Measurements from ENCODE around the gene SAP30L.
A peak's percentile ranks its signal among the peaks of the same experiment; 100 is the strongest.

Gene SAP30L, protein sequence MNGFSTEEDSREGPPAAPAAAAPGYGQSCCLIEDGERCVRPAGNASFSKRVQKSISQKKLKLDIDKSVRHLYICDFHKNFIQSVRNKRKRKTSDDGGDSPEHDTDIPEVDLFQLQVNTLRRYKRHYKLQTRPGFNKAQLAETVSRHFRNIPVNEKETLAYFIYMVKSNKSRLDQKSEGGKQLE

DNA sequence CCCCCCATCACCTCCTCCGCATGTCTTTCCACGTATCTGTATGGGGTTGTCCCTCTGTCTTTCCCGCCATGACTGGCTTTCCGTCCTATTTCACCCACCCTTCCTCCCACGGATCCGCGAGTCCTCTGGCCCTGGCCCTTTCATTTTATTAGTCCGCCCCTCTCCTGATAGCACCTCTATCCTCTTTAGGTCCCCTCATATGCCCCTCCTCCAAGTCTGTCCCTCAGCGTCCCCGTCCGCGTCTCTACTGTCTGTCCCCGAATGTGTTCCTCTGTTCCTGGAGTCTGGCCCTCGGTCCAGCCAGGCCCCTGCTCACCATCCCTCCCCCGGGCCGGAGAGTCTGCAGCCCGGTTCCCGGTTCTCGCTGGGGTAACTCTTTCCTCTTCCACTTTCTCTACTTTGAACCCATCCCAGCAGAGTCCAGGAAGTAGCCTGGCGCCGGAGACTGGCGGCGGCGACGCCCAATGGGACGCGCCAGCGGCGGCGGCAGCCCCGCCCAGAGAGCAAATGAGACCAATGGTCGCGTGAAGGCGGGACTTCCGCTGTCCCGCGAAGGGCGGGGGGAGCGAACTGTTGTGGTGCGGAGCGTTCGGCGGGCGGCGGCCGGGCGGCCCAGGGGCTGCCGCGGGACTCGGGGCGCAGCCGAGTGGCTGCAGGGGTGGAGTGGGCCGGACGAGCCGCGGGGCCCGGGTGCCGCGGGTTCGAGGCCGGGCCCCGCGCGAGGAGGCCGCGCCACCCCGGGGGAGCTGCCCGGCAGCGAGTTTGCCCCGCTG is at the start of gene SAP30L:
Gene SAP30L (plus strand): TSS at position 576 of the 773 bp plus-strand sequence. CDS start 608 bp downstream, outside the sequence.
- peak; percentile 79 for DNase-seq

DNA sequence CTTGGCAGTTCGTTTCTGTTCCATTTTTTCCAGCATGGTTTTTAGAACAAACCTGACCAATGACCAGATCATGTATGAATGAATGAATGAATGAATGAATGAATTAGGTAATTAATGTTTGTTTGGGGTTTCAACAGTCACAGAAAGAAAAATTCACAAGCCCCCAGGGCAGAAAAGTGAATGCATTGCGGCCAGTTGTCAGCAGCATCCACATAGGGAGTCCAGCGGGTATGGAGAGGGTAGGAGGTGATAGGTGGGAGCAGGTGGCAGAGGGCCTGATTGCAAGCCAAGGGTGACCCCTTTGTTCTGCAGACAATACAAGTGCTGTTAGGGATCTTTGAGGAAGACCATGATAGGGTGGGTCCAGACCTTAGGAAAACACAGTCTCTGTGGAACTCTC is 49.7 kb upstream of the SAP30L start:
- no peak for DNase-seq

DNA sequence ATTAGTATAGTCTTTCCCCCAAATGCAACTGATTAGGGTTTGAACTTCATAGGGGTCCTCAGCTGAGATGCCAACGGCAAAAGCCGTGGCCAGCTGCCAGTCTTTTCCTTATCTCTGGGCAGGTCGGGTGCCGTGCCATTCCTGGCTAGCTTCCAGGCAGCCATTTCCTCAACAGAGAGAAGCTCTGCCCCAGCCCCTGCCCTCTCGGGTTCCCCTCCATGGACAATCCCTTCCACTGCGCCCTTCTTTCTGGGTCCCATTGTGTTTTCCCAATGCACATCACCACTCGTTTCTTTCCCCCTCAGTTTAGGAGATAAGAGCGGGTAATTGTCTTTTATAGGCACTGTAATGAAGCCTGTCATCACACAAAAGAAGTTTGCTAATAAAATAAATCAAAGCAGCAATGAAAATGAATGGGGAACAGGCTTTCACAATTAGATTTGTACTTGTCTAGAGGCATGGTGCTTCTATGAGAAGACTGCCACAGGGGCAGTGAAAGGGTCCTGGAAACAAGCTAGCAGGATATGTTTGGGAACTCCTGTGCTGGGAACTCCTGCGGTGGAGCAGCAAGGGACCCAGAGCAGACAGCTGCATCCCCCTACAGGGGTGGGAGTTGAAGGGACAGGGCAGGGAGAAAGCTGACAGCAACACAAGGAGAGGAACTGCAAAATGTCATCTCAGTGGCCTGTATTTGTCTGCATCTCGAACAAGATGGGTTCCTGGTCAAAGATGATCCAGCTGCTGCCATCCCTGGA is 48.0 kb upstream of the SAP30L start:
- DNase-seq = no peak

DNA sequence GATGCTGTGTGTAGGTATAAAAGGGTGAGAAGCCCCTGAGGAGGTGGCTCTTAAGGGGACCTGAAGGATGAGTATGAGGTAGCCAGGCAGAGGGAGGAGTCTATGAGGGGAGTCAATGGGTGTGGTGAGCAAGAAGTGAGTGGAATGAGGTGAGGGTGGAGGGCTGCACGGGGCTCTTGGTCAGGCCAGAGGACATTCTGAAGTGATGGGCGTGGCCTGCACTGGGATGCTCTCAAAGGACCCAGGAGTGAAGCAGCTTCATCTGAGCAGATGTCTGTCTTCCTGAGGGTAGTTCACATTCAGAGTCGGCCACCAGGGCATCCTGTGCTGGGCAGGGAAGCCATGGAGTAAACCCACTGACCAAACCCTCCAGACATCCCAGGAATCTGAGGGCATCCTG is 45.1 kb upstream of the SAP30L start:
- DNase-seq = no peak

DNA sequence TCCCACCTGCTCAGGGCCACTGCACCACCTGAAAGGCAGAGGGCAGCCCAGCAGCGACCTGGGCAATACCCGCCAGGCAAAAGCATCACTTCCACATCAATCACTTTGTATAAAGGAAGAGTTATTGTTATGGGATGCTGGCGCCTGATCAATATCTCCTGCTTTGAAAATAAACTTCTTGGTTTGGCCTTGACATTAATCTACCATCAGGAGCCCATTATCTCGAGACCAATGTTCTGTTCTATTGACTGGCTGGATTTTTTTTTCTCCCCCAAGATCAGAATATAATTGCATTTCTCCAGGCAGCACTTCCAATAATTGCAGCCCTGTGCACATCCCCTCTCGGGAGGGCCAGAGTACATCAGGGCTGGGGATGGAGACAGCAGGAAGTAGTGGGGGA is 44.4 kb upstream of the SAP30L start:
- DNase-seq = no peak

DNA sequence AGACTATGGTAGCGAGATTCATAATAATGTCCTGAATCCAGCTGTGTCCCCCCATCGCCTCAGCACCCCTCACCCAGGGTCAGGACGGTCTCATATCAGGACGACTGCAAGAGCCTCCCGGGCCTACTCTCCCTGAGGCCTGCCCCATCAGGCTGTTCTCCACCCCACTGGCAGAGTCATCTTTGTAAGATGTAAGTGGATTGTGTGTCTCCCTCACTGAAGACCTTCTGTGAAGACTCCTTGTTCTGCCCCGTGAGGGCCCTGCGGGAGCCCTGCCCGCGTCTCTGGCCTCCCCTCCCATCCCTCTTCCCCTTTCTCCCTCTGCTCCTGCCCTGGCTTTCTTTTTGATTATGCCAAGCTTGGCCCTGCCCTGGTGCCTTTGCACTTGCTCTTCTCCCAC is 43.9 kb upstream of the SAP30L start:
- no peak for DNase-seq

DNA sequence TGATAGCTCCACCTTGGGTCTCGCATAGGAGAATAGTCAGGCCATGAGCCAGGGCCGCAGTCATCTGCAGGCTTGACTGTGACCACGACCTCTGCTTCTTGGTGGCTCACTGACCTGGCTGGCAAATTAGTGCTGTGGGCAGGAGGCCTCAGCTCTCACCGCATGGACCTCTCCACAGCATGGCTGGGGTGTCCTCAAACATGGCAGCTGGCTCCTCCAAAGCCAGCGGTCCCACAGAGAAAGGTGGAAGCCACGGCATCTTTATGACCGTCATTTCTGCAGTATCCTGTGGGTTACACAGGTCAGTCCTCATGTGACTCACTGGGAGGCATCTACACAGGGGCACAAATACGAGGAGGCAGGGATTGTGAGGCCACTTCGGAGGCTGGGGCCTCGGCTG is 43.2 kb upstream of the SAP30L start:
- DNase-seq = no peak

DNA sequence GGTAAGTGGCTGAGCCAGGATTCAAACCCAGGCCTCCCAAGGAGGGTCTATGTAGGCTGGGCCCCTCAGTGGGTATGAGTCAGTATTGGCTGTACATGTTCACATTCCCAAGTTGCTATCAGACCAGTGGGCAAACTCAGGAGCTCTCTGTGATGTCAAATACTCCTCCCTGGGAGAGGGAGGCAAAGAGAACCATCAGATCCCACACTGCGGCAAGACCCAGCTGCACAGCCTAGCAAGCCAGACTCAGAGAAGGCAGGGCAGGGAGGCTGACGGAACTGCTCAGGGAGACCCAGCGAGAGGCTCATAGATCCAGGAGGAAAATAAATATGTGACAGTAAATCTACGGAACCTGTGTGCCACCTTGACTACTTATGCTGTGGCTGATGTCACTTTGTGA is 42.6 kb upstream of the SAP30L start:
- DNase-seq = no peak

DNA sequence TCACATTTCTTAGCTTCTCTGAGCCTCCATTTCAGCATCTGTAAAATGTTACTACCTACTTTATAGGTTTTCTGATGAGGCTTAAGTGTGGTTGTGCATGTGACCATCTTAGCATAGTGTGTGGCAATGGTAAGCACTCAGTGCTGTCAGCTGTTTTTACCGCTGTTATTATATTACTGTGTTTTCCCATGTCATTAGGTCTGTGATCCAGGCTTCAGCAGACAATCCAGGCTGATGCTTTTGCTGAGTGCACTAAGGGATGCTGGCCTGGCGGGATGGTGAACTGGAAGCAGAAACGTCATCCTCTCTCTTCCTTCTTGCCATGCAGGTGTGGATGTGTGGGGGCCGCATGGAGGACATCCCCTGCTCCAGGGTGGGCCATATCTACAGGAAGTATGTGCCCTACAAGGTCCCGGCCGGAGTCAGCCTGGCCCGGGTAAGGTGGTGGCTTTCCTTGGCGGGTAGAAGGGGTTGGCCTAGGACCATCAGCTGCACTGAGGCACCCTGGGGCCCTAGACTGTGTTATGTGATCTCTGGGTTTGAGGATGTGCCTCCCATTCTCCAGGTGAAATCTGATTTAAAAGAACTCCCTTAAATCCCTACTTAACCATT is 41.9 kb upstream of the SAP30L start:
- DNase-seq = no peak

DNA sequence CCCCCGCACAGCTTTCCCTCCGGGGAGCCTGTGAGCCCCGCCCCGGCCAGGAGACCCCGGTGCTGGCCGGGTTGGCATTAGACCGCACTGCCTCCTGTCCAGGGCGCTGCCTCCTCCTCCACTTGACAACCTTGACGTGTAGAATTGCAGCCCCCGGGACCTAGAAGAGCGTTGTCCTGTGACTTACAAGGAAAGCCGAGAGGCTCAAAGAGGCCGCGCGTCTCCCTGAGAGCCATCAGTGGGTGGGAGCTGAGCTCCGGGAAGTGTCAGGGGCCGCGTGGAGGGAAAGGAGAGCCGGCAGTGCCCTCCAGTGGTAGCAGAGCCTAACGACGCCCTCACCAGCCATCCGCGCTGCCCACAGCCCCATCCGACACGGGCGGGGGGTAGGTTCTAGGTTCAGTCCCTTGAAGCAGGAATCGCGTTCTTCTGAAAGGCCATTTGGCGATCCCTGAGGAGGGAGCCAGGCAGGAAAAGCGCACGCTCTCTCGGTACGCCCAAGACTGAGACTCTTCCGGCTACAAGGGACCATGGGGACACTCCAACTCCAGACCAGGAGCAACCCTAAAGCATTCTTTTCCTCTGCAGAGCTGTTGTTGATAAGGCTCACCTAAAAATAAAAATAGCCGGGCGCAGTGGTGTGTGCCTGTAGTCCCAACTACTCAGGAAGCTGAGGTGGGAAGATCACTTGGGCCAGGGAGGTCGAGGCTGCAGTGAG is 40.6 kb upstream of the SAP30L start:
- peak; percentile 1 for DNase-seq

DNA sequence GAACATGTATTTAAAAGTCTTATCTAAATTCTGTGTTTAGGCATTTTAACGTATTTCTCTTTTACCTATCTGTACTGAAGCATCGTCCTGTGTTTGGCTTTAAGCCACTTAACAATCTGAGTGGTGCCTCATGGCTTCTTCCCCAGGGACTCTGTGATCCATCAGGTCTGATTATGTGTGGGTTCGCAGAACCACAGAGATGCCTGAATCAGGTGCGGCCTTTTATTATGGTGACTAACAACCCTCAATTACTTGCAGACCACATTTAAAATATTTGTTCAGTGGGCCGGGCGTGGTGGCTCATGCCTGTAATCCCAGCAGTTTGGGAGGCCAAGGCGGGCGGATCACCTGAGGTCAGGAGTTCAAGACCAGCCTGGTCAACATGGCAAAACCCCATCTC is 39.6 kb upstream of the SAP30L start:
- DNase-seq = no peak

DNA sequence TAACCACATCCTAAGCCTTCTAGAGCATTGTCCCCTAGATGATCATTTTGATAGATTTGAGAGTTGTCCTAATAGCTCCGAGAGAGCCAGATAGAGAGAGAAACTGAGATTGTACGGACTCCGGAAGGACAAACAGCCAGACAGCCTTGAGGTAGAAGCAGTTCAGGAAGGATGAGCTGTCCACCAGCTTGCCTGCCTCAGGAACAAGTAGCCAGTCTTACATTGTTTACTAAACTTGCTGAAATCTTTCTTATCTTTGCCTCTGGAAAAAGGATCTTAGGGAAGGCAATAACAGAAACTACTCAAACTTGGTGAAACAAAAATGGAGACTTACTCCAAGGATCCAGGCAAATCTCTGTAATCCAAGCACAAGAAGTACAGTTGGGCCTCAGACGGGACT is 39.0 kb upstream of the SAP30L start:
- no peak for DNase-seq

DNA sequence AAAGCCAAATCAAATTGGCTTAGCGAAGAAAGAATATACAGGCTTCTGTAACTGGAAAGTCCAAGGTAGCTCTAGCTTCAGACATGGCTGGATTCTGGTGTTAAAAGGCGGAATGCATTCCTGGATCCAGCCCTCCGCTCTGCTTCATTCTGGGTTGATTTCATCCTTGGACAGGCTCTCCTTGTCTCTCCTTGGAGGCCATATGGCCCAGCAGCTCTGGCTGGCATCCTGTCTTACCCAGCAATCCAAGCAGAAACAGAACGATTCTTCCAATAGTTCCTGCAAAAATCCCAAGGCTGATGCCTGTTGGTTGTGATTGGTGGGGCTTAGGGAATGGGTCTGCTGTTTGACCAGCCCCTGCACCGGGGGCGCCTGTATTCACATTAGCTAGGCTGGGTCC is 37.0 kb upstream of the SAP30L start:
- DNase-seq = no peak

DNA sequence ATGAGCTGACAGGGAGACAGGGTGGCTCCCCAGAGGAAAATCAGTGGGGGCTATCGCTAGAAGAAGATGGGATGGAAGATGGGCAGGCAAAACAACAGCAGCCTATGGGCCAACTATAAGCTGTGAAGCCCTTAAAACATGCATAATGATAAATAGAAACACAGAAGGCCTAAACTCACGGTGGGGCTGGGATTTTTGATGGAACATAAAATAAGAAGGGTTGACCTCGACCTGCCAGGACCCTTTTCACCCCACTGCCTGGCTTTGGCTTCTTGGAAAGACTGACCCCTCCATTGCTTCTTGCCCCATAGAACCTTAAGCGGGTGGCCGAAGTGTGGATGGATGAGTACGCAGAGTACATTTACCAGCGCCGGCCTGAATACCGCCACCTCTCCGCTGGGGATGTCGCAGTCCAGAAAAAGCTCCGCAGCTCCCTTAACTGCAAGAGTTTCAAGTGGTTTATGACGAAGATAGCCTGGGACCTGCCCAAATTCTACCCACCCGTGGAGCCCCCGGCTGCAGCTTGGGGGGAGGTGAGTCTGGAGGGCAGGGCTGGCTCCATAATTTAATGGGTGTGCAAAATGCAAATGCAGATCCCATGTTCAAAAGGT is 36.5 kb upstream of the SAP30L start:
- no peak for DNase-seq

DNA sequence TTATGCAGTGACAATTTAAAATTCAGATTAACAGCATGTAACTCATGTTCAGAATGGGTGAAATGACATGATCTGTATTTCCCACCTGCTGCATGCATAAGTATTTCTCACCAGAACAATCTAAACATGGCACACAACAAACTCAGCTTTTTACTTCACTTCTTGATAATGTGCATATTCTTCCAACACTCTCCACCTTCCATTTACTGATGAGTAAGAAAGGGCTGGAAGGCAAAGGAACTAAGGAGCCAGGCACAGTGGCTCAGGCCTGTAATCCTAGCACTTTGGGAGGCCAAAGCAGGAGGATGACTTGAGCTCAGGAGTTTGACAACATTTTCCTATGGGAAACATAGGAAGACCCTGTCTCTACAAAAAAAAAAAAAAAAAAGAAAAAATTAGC is 35.8 kb upstream of the SAP30L start:
- no peak for DNase-seq

DNA sequence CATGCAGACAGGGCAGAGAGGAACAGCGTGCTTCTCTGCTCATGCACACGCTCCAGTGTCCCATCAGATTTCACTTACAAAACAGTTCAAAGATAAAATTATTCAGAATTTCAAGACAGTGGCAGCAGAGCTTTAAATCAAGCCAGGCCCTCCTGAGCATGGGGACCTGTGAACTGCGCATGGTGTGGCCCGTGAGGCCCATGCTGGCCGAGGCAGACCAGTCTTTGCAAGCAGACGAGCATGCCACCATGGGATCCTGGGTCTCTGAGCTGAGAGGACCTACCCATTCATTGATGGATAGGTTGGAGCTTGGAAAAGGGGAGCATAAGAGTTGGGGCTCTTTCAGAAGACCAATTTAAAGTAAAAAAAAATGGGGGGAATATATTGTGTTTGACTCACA is 35.0 kb upstream of the SAP30L start:
- DNase-seq = no peak

DNA sequence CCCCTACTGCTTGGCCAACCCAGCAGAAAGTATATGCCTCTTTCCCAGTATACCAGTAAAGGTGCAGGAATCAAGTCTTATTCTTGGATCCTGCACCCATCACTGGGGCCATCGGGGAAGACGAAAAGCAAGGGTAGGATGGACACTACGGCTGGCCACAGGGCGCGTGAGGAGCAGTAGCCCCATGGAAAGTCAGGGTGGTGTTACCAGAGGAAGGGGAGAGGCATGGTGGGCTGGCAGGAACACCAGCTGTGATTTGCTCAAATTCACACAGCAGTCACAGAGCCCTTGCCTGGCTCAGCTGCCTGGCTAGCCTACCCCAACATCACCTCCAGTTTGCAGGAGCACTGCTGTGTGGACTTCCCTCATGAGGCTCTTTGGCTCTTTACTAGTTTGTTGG is 34.5 kb upstream of the SAP30L start:
- DNase-seq = no peak

DNA sequence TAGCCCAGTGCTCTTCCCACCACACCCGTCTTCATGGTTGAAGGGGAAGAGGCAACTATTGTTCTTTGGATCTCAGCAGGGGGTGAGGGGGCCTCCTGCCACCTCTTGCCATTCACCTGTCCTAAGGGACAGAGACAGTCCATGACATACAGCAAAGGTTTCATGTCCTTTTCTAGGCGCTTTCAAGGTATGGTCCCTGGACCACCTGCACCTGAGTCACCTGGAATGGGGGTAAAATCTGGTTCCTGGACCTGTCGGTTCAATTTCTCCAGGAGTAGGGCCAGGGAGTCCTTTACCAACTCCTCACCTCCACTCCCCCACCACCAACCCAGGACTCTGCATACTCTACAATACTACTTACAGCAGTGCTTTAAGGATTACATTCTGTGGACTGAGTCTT is 33.5 kb upstream of the SAP30L start:
- DNase-seq = no peak

DNA sequence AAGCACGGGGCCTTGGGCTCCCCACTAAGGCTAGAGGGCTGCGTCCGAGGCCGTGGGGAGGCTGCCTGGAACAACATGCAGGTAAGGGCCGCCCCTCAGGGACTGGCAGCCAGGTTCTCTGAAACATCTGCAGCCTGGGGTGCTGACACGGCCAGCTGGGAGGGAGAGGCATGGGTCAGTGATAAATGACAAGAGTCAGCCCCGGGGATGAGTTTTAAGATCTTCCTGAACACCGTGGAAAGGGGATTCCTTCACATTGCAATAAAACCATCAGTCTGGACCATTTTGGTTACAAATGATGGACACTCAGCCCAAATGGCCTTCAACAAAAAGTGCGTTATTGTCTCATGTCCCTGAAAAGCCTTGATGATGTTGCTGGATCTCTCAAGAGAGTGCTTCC is 32.9 kb upstream of the SAP30L start:
- DNase-seq = no peak

DNA sequence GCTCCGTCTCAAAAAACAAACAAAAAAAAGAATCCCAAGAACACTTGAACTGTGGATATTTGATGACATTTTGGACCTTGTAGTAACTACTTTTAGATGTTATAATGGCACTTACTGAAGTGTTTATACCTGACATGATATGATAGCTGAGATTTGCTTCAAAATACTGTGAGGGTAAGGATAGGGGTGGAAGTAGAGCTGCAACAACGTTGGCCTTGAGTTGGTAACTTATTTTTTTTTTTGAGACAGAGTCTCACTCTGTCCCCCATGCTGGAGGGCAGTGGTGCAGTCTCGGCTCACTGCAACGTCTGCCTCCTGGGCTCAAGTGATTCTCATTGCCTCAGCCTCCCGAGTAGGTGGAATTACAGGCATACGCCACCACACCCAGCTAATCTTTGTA is 30.7 kb upstream of the SAP30L start:
- DNase-seq = no peak

DNA sequence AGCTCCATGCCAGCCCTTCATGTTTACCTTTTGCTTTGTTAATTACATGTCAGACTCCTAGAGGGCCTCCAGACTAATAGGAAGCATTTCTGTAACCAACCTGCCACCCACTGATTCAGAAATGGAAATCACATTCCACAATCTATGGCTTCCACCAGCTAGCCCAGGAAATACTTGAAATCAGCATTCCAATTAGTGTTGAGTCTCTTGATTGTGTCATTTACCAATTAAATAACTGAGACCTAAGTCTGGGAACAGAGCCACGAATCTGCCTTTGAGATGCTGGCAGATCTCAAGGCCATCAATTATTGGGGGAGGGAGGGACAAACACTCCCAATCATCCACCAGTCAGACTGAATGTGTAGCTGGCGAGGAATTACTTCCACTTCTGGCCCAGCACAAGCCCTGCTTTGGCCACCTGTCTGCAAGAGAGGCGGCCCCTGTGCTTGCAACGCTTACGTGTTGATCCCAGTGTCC is 27.4 kb upstream of the SAP30L start:
- no peak for DNase-seq

DNA sequence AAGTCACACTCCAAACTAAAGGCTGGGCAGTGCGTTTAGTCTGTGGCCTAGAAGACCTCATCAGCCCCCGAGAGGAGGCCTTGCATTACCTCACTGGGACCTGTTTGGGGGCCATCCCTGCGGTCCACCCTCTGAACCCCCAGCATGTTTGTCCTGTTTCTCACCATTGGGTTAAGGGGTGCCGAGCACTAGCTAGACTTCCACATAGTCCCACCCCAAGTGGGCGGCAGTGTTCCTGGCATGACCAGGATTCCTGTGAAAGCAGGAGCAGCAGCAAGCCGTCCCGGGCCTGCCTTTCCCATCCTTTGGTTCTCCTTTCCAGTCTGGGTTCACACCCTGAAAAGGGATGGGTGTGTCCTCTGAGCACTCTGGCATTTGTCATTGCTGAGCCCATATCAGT is 26.6 kb upstream of the SAP30L start:
- DNase-seq = no peak

DNA sequence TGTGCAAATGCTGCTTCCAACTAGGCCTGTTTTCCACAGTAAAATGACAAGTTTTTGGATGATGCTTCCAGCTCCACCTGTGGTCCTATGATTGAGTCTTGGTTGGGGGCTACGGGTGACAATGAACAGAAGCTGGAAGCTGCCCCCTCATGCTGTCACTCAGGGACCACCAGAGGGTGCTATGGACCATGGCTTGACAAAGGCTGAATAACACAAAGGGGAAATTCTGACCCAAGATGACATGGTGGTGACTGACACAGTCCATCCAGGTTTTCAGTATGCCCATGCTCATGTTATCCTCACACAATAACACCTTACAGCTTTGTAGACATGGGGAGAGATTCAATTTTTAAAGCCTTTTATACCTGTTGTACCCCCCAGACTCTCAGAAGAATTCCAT is 23.9 kb upstream of the SAP30L start:
- DNase-seq = no peak

Measured in GF-D8 (cell line).